Erythroblast (primary cell): ENCODE measurements around the gene RANBP9.

Experiments used
- DNase-seq, 2 experiments: peaks; one replicate each; lab custom pipeline; 2025; lab: John Stamatoyannopoulos, UW
- GATA1 ChIP-seq: IDR thresholded peaks from 2 replicates; pipeline ENCODE4 v1.6.1; 2011; ENCODE audit warnings: low read depth, mild to moderate bottlenecking, control low read depth, low read length, moderate library complexity
- POLR2A ChIP-seq: IDR thresholded peaks from 2 replicates; pipeline ENCODE4 v1.6.1; 2011; ENCODE audit warnings: mild to moderate bottlenecking, low read length

The RANBP9 gene

DNA sequence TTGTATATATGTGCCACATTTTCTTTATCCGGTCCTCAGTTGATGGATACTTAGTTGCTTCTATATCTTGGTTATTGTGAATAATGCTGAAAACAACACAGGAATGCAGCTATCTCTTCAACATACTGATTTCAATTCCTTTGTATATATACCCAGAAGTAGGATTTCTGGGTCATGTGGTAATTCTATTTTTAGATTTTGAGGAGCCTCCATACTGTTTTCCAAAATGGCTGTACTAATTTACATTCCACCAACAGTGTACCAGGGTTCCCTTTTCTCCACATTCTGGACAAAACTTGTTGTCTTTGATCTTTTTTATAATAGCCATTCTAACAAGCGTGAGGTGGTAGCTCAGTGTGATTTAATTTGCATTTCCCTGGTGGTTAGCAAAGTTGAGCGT, 135.6 kb downstream of the RANBP9 start:
- TF ChIP-seq POLR2A (no peak), GATA1 (no peak)
- no peak for DNase-seq

DNA sequence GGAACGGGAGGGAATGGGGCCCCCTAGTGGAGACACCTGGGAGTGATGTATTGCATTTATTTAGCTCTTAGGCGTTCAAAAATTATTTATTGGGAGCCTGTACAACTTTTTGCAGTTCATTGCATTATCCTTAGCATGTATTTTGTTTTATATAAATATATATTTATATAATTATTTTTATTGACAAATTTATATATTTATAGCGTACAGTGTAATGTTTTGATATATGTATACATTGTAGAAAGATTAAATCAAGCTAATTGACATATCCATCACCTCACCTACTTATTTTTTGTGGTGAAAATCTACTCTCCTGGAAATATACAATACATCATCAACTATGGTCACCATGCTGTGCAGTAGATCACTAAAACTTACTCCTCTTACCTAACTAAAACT, 136.3 kb downstream of the RANBP9 start:
- TF ChIP-seq GATA1 (no peak), POLR2A (no peak)
- DNase-seq, result no peak

DNA sequence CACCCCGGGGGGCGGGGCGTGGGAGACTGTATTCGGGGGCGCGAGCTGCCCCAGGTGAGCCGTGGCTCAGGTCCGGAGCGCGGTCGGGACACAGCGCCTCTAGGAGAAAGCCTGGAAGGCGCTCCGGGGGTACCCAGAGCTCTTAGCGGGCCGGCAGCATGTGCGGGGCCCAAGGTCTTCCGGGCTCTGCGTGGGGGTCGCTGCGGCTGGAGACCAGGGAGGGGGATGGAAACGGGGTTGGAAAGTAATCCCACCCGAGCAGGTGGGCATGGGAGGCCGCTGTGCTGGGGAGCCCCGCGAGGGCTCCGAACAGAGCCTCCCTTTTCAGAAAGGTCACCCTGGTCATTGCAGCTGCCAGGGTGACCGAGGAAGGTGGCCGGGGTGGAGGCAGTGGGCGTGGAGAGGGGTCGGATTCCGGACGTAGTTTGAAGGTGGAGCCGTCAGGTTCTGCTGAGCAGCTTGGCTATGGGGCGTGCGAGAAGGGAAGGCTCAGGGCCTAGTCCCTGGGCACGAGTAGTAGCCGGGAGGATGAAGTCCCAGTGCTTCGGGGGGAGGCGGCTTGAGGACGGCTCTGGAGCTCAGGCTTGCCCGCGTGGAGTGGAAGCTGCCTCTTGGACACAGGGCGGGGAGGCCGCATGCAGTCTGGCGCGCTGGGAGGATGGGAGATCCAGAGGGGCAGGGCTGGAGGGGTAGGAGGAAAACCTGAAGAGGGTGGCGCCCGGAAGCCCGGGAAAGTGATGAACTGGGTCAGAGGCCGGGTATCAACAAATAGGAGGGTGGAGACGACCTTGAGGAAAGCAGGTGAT, 136.9 kb downstream of the RANBP9 start, which contains the start of gene SIRT5:
Gene SIRT5 (plus strand): TSS at position 31 of the 806 bp plus-strand sequence. CDS start 9,510 bp downstream, outside the sequence.
- TF ChIP-seq POLR2A (peak; percentile 73), GATA1 (no peak)
- DNase-seq, result peak; percentile 86 to 89

DNA sequence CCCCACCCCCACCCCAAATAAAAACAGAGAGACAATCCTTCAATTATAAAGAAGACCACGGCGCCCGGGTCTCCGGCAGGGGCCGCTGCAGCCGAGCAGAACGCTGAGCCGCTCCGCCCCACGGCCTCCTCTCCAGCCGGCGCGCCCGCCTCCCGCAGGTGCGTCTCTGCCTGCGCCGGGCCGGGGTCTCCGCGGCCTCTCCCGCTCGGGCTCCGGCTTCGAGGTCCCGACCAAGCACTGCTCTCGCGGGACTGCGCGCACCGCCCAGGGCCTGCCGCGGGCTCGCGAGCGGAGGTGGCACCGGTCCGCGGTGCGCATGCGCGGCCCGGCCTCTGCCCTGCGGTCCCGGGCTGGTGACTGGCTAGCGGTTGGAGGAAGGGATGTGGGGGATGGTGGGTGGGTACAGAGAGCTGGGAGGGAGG, 137.5 kb downstream of the RANBP9 start:
- TF ChIP-seq POLR2A (no peak), GATA1 (no peak)
- DNase-seq, result peak; percentile 93 to 94

DNA sequence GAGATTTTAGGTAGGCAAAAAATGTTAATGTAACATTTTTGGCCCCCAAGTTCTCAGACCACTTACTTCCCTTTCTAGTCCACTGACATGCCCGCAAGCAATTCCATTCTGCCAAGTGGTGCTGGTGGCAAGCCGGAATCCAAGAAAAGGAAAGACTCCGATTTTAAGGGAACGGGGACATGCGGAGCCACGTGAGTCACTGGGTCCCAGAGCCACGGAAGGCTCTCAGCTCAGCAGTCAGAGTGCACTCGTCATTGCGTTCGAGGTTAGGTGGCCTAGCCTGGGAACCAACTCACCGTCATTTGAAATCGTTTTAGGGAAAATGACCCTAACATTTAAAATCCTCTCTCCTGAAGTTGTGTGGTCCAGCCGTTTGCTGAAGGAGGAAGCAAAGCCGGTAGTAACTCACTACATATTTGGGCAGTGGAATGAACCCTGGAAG, 137.9 kb downstream of the RANBP9 start:
- peak; percentile 59 to 65 for DNase-seq
- TF ChIP-seq POLR2A, result no peak

DNA sequence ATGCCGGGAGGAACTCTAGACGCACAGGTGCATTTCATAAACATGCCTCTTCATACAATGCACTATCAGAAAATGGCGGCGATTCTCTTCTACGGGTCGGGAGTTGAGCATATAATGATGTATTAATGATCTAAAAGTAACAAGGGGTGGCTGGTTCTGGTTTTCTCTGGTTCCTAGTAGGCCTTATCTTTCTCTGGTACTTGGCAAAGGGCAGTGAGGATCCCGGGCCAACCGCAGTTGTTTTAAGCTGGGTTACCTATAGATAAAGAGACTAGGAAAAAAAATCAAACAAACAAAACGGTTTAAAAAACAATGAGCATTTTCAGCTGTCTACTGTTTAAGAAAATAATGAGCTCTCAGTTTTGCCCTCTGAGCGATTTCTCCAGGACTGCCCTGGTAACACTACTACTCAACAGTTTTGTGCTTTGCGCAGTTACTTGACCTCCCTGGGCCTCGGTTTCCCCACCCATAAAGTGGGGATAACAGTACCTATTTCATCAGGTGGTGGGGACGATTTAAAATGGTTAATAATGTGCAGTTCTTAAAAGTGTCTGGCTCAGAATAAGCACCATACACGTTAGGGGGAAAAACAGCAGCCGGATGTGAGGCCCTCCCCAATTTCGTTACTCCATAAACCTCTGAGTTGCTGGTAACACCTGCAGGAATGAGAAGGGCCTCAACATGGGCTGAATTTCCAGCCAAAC, 138.5 kb downstream of the RANBP9 start:
- no peak for TF ChIP-seq GATA1
- TF ChIP-seq POLR2A, result no peak
- no peak for DNase-seq

DNA sequence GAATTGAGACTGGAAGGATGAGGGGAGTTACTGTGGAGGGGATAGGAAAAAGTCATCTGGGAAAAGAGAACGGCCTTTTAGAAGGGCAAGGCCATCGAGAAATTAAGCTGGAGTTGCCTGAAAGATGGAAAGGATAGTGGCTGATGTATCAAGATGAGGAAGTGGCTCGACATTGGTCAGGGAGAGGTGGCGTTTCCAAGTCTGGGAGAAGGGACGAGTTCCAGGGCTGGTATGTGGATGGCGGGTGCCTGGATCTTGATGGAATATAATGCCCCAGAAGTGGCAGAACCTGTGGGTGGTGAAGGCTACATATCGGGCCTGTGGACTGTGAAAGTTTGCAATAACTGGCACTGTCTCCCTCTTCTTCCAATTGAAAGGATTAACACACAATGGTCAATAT, 139.4 kb downstream of the RANBP9 start:
- no peak for TF ChIP-seq POLR2A
- TF ChIP-seq GATA1, result no peak
- DNase-seq, result no peak
